Measurements from ENCODE around the gene FGFBP1. TPM values are rescaled to one million over a fixed set of nuclear protein-coding genes. Genes with fewer than 3 reads are reported as not detected.

FGFBP1 gene
- total RNA-seq, 4 donors from 2014 or later = not detected

DNA sequence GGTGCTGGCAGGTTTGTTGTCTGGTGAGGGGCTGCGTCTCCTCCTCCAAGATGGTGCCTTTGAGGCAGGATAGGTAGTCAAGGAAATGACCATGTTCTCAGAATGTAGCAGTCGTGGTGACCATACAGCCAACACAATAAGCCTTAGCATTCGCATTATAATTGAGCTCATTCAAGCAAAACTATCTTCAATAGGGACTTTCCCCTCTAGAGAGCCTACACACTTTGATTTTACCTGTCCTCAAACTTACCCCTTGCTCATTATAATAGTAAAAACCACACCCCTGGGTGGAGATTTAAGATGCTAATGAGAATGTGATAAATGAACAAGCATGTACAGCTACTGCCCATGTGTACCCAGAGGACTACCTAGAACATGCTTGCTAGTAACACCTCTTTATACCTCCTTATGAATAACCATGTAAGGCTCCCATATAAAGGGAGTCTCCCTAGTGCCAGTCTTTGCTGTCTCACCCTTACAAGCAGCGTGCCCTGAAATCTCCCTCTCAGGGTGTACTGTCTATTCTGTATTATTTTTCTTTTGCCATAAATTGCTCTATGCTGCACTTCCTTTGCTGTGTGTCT lies 48.2 kb downstream of the FGFBP1 start:
- TF ChIP-seq, protein P1, sequence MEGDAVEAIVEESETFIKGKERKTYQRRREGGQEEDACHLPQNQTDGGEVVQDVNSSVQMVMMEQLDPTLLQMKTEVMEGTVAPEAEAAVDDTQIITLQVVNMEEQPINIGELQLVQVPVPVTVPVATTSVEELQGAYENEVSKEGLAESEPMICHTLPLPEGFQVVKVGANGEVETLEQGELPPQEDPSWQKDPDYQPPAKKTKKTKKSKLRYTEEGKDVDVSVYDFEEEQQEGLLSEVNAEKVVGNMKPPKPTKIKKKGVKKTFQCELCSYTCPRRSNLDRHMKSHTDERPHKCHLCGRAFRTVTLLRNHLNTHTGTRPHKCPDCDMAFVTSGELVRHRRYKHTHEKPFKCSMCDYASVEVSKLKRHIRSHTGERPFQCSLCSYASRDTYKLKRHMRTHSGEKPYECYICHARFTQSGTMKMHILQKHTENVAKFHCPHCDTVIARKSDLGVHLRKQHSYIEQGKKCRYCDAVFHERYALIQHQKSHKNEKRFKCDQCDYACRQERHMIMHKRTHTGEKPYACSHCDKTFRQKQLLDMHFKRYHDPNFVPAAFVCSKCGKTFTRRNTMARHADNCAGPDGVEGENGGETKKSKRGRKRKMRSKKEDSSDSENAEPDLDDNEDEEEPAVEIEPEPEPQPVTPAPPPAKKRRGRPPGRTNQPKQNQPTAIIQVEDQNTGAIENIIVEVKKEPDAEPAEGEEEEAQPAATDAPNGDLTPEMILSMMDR (IDR thresholded peaks at IDR 0.05; ENCODE audit: low read depth) = no peak

DNA sequence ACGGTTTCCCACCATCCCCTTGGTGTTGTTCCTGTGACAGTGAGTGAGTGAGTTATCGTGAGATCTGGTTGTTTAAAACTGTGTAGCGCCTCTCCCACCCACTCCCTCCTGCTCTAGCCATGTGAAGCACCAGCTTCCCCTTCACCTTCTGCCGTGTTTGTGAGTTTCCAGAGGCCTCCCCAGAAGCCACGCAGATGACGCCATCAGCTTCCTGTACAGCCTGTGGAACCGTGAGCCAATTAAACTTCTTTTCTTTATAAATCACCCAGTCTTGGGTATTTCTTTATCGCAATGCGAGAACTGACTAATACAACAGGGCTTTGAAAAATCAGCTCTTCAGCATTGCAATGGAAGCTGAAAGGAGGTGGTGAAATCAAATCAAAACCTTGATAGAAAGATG lies 50.0 kb downstream of the FGFBP1 start:
- TF ChIP-seq, protein P1 (IDR thresholded peaks at IDR 0.05; ENCODE audit: low read depth) = no peak

Other genes starting within 250 kb of the FGFBP1 start
- gene BST1, start 235.7 kb downstream of the FGFBP1 start, total RNA-seq = 10 to 100 TPM in 3 of 4 donors, 1 to 10 TPM in 1; 7.7 to 34.0 (median 14.7) TPM
- 10 to 100 TPM; 10.2 to 42.1 (median 15.4) TPM for gene CD38, start 160.4 kb downstream of the FGFBP1 start, total RNA-seq
- gene FGFBP2, start 24.4 kb upstream of the FGFBP1 start, total RNA-seq = 100 to 1,000 TPM in 1 of 4 donors, 10 to 100 TPM in 3; 23.8 to 148 (median 72.5) TPM
- under 1 TPM in 1 of 4 donors, not detected in 3; 0.16 TPM for gene PROM1, start 145.3 kb upstream of the FGFBP1 start, total RNA-seq